Stimulated activated CD8-positive, alpha-beta memory T cell treated with anti-CD3 and anti-CD28 coated beads, Interleukin-12 subunit alpha, Interleukin-12 subunit beta, amount 100 ng/mL, for 24 hours (primary cell): Measurements from ENCODE around the gene SYT2.

Experiments
- DNase-seq: peaks from one replicate; pipeline ENCODE4 v3.0.0-alpha.2; 2020; ENCODE audit errors: extremely low read depth

SYT2 gene

DNA sequence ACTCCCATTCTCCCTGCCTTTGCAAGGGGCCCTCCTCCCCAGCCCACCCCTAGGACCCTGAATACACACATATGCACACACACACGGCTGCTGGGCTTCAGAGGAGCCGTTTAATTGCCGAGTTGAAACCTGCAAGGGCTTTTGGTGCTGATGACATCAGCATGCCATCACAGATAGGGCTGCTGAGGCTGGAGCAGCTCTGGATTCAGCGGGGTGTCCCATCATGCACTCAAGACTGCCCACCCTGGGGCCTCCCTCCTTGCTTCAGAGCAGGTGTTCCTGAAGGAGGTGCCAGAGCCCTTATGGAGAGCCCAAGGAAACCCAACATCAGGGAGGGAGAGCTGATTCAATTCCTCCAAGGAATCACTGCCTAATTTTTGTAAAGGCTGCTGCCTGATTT, 5.7 kb downstream of the SYT2 start:
- DNase-seq, result no peak

DNA sequence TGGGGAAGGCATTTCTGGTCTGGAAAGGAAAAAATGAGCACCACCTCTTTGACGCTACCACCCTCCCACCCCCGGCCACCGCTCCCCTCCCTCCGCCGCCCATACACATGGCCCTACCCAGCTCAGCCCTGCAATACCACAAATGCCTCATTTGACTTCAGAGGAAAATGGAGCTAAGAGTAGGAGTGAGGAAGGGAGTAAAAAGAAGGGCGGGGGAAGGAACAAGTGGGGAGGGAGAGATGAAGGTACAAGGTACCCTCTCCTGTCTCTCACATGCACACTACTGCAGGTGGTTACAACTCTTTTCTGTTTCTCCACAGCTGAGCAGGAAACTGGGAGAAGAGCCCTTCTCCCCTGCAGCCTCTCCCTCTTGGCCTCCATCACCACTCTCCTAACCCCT, 7.1 kb downstream of the SYT2 start:
- DNase-seq, result no peak

DNA sequence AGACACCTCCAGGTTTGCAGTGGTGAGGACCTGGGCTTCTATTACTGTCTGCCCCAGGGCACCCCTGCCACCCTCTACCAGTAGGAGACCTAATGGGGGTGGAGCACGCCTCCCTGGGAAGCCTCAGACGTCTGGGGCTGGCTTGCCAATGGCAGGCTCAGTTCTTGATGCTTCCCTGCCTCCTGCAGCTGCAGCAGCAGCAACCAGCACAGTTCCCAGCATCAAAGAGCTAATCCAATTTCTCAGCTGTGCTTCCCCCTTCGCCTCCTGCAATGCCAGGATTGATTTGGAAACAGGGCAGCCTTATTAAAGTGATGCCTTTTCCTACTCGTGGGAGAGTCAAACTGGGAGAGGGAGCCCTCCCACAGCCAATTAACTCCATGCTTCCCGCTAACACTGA, 8.2 kb downstream of the SYT2 start:
- no peak for DNase-seq

DNA sequence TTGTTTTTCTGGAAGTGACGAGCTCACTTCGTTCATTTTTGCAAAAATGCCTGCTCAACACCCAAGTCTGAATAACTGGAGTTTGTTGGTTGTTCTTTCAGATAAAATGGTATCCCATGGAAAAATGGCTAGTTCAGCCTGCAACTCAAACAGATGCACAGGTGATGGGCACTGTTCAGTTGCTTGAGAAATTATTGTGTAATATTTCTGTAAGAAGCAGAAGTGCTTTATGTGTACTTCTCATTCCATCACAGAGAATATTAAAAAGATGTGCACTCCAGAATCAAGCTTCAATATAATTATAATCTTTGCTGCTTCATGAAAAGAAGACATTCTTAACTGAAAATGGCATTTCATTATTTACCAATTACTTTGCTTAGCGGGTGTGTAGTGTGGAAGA, 9.1 kb downstream of the SYT2 start:
- no peak for DNase-seq

DNA sequence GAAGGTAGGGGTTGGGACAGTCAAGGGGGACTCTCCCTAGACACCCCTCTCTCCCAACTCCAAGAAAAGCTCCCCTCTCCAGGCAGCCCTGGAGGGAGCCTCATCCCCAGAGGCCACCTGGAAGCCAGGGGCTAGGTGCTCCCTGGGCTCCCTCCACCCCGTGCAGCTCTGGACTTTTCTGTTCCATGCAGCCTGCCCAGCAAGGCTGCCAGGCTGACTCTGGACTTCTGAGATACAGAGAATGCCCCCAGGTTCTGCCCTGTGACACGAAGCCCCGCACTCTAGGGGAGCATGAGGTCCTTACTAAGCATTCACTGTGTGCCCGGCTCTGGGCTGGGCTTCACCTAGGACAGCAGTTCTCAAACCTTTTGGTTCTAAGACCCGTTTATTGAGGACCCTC, 10.2 kb downstream of the SYT2 start:
- no peak for DNase-seq

DNA sequence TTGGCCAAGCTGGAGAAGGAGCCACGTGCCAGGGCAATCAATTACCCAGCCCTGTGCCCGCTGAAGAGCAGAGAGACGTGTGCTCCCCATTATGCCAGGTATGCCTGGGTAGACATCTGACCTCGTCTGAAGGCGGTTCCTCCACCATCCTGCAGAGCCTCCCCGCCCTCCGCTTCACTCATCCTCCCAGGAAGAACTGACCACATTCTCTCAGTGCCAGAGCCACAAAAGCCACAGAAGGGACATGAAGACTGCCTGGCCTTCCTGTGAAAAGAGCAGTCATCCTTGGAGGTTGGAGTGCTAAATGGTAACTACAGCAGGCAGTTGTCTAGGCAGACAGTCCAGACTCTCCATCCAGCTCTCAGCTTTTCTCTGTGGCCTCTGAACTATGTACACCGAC, 12.0 kb downstream of the SYT2 start:
- DNase-seq, result no peak

DNA sequence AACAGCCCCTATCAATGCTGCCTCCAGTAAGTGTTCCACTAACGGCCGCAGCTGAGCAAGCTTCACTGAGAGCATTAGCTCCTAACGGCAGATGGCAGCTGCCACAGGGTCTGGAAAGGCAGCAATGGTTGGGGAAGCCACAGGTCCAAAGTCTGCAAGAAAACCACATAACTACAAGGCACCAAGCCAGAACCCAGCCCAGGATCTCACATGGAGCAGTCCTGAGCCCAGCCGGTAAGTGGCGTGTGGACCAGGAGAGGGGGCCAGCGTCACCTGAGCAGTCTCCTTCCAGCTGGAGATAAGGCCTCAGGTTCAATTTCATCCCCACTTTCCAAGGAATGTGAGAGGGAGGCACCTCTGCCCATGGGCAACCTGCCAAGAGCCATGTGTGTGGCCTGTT, 13.2 kb downstream of the SYT2 start:
- no peak for DNase-seq

DNA sequence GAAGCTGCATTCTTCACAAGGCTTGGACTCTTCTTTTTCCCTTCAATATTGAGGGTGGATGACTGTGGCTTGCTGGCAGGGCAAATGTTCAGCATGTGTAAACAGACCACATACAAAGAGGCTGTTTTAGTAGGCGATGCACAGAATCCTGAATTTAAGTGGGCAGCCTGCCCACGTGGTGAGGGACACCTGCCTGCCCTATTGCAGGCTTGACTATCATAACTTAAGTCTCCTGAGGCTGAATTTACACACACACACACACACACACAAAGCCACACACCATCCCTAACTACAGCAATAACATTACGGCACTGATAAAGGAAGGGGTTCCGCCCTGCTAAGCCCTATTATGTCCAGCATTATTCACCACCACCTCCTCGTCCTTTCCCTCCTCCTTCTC, 15.9 kb downstream of the SYT2 start:
- DNase-seq, result no peak

DNA sequence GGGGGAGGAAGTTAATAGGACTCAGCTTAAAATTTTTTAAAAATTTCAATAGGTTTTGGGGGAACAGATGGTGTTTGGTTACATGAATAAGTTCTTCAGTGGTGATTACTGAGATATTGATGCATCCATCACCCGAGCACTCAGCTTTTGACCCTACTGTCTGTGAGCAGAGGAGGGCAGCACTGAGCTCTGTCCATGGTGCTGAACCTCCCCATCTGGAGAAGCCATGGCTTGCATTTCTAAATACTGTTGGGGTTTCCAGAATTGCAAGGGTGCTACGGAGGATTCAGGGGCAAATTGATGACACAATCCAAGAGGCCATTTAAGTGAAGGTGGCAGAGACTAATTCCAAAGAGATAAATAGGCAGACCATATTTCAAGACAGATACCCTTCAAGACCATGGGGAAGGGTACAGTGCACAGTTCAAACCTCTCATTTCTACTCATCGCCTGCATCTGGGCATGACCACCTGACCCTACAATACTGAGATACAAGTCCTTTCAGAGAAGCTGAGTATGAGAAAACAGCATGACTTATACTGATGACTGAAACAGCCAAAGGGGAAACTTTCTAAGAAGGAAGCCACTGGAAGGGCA, 17.2 kb downstream of the SYT2 start:
- peak; percentile 8 for DNase-seq

DNA sequence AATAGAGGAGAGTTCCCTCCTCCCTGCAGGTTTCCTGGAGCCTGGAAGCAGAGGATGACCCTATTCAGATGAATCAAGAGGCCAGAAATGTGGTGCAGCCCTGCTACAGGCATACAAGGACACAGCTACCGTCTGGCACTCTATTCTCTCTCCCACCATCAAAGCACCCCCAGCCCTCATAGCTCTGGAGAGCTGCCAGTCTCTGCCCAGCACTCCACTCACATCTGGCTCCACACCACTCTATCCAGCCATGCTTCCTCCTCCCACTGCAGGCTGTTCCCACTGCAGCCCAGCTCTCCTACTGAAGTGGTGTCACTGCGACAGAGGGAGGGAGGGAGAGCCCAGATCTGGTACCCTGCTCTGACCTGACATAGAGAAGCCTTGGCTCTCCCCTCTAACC, 18.4 kb downstream of the SYT2 start:
- no peak for DNase-seq

DNA sequence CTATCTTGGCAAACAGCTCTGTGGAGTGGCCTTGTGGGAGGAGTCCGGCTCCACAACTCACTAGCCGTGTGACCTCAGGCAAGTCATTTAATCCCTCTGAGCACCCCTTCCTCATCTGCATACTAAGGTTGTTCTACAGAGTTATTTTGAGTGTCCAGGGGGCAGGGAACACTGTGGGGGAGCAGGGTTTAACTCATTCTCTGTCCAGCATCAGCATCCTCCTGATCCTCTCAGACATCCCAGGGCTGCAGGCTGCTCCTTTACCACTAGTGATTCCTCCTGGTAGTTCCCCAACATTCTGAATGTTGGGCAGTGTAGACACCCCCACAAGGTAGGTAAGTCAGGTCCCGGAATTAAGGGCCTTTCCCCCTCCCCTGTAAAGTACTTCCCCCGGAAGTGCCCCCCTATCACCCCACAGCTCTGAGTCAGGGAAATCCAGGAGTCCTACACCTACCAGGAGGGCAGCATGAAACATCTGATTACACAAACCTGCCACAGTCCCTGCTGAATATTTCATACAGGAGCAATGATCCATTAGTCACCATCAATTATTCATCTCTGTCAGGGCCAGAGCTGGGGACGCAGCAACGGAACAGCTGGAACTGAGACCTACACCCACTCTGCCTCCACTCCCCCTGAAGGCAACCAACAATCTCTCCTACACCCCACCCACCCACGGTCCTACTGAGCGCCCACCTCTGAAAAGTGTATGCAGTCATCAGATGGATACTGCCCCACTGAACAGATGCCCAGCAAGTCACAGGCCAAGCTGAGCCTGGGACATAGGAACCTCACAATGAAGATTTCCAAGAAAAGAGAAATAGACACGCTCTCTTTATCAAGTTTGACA, 20.5 kb downstream of the SYT2 start:
- no peak for DNase-seq

DNA sequence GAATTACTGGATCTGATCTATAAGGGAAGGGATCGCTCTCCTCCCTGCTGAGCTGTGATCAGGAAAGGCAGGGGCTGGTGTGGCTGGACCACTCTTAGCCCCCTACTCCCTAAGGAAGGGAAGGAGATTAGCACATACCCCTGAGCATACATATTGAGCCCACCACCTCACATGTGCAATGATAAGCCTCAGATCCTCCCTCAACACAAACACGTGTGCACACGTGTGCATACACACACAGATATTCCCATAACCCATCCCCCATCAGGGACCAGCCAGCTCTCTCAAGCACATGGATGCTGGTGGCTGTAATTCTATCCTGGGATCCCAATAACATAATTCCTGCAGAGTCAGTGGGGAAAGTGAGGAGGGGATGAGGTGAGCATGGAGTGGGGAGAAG, 21.2 kb downstream of the SYT2 start:
- no peak for DNase-seq

DNA sequence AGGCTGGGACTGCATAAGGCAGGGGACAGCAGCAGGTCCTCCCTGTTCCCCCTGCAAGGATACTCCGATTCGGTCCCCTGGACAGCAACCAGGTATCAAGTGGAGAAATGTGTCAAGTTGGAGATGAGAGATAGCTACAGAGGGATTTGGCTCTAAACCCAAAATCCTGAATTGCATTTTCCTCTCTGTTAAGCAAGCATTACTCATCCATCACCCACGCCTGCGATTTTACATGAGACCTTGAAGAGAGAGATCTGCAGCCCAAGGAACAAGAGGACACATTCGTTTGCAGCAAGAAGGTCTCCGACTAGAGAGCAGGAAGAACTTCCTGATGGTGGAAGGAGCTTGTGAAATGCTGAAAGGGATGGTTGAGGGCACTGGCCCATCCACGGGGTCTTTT, 21.9 kb downstream of the SYT2 start:
- no peak for DNase-seq

DNA sequence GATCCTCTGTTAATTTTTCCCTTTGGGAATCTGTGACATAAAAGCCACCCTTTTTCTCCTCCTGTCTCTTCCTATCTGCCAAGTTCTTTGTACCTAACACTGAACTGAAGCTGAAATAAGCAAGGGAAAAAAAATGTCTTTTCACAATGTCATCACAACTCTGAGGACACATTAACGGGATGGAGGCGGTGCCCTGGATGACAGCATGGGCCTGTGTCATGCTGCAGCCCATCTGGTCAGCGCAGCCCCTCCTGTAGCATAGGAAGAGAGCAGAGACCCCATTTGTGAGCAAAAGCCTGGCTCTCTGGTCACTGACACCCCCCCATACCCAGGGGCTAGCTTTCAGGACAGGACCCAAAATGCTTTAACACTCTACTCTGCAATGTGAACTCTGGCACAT, 22.5 kb downstream of the SYT2 start:
- DNase-seq, result no peak

DNA sequence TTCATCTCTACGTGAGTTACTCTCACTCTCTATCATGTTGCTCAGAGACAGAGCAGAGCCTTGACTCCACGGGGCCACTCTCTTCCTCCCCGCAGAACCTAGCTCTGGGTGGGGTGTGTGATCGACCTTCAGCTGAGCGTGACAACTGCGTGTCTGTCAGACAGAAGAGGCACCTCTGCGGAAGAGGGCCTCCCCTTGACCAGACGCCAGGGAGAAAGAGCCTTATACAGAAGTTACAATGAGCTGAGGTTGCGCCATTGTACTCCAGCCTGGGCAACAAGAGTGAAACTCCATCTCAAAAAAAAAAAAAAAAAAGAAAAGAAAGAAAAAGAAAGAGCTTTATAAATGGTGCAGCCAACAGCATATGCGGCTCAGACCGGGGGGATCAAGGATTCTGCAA, 22.9 kb downstream of the SYT2 start:
- no peak for DNase-seq

DNA sequence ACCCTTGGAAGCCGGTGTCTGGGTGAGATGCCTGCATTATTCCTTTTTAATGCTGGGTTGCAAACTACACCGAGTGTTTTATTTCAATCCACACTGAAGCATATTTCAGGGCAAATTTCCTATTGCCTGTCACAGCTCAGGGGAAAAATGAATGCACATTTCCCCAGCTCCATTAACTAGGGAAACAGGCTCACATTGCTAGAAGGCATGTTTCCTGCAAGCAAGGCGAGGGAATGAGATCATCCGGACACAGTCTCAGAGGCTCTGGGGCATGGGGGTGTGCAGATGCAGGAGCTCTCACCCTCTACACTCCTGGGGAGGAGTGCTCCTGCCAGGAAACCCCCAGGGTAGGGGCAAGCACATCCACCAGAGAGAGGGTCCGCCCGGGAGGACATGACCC, 24.6 kb downstream of the SYT2 start:
- no peak for DNase-seq

DNA sequence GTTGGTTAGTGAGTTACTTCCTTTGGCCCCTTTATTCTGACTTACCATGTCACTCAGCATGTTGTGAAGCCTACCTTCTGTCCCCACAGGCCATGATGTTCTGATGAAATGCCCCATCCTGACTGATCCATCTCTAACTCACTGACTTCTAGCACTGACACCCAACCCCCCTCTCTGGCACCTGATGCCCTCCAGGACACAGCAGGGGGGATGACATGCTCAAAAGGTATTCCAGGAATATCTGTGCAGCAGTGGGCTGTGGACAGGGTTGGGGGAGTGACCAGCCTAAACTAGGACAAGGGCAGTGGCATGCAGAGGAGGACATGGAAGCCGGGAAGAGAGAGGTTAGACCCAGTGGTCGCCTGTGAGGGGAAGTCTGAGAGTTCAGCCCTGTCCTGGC, 25.5 kb downstream of the SYT2 start:
- no peak for DNase-seq

DNA sequence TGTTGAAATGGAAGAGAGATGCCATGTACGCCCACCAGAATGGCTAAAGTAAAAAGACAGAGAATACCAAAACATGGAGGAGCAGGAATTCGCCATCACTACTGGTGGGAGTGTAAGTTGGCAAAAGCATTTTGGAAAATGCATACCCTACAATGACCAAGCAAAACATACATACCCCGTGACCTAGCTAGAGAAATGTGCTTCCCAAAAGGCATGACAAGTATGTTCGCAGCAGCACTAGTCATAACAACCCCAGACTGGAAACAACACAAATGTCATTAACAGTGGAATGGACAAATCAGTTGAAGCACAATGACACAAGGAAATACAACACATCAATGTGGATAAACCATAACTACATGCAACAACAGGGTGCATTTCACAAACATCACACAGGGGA, 27.2 kb downstream of the SYT2 start:
- no peak for DNase-seq

DNA sequence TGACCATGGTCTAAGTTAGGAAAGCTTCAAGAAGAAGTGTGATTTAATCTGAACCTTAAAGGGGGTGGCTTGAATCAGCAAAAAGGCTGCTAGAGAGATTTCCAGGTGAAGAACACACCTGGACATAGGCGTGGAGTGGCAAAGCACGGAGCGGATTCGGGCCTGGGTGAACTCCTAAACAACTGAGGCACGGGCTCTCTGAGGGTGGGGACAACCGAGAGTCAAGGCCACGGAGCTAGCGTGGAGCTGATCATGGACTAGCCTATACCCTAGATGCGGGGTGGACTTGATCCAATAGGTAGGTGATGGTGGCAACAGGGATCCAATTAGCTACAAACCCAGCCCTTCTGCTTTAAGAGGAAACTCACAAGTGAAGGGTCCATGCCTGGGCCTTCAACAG, 27.8 kb downstream of the SYT2 start:
- no peak for DNase-seq

DNA sequence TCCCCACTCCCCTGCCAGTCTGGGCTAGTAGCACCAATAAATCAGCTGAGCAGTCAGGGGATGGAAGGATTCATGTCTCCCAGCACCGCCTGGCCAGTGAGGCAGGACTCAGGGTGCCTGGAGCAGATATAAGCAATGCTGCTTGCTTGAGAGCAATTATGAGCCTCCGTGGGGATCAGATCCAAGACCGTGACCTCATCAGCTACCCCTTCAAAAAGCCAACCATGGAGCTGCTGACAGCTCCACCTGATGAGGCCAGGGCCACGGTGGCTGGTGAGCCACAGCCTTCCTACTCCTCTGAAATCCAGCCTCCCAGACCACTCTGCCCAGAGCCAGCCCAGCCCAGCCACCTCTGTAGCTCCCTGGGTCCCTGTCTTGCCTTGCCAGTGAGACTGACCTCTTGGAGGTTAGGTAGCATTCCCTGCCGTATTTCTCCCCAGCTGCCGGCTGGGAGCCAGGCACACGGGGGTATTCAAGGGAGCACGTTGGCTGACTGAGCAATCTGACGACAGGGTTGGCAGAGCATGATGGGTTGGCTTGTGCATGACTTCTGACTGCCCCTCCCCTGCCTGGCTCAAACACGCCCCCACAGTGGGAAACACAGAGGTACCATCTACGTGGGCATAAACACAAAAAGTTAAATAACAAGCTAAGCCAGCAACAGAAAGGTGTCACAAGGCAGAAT, 28.4 kb downstream of the SYT2 start:
- no peak for DNase-seq

DNA sequence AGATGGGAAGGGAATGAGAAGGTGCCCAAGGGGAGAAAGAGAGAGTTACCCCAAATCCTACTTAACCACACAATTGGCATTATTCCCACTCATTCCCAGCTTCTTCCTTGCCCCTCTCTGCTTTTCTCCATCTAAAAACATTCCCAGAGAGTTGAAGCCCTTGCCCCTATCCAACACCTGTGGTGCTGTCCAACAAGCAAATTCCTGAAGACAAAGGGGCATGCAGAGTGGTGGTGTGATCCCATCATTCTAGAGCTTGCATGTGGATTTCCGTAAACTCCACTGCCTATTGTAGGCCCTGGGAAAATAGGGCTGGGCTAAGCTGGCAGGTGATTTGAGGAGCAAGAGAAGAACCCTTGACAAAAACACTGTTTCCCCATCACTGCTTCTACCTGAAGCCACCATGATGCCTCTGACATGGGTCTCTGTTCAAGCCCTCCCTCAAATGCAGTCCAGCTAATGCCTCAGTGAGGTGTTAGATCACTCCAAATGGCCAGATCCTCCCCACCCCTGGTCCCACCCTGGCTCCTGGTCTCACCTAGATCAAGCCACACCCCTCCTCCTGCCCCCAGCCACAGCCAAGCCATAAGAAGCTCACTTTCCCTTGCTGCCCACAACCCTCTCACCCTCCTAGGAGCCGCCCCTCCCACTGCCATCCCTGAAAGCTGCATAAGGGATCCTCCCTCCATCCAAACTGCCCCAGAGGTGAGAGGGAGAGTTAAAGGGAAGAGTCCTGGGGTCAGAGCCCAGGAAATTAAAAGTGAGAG, 29.5 kb downstream of the SYT2 start:
- no peak for DNase-seq

DNA sequence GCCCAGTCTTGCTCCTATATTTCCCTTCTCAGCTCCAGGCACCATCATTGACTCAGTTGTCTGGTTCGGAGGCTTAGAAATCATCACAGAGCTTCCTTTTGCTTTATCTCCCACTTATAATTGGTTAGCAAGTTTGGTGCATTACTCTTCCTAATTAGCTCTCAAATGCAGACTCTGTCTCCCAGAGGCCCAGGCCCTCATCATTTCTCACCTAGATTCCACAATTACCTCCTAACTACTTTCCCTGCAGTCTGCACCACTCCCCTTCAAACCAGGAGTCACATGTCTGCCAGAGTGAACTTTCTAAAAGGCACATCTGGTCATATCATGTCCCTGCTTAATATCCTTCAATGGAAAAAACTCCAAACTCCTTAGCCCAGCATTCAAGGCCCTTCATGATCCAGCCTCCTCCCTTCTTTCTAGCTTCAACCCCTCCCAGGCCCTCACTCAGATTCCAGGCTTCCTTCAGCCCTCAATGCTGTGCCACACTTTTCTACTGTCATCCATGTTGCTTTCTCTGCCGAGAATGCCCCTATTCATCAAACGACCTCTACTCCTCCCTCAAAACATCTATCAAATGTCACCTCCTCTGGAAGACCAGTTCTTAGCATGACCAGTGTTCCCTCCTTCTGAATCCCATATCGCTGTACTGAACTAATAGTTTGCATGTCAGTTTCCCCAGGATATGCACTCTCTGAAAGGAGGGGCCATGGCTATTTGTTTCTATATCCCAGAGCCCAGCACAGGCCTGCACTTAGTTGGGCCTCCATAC, 30.7 kb downstream of the SYT2 start:
- DNase-seq, result no peak
